Measurements from ENCODE around the gene ATP11C.
"Not testable (repeated sequence)": the region's sequence is repeated elsewhere in the genome, so short reads cannot be mapped to it uniquely, and the experiment has no call there.

Gene ATP11C

GRCh38 chrX:139932901-139933796 is at the start of gene ATP11C:
Gene ATP11C, minus strand, starts transcription at chrX:139933053. Its CDS starts 1,011 bp downstream, at chrX:139932042.
- DNase-seq (ENCODE audit: low read depth): peak; percentile 57

GRCh38 chrX:139974471-139974870 is 41.6 kb upstream of the ATP11C start:
- no peak for DNase-seq (ENCODE audit: low read depth)

GRCh38 chrX:139972629-139973624 is 40.1 kb upstream of the ATP11C start:
- DNase-seq (ENCODE audit: low read depth): no peak

GRCh38 chrX:139972113-139972512 is 39.3 kb upstream of the ATP11C start:
- no peak for DNase-seq (ENCODE audit: low read depth)

- no peak for DNase-seq (ENCODE audit: low read depth)
These were observed 38.5 kb upstream of the ATP11C start for GRCh38 chrX:139971394-139971749.

- no peak for DNase-seq (ENCODE audit: low read depth)
These were observed 36.4 kb upstream of the ATP11C start for GRCh38 chrX:139969286-139969685.

GRCh38 chrX:139967750-139968149 is 34.9 kb upstream of the ATP11C start:
- DNase-seq (ENCODE audit: low read depth): no peak

GRCh38 chrX:139967300-139967699 is 34.4 kb upstream of the ATP11C start:
- DNase-seq (ENCODE audit: low read depth): no peak

- DNase-seq (ENCODE audit: low read depth): not testable (repeated sequence)
These were observed 33.3 kb upstream of the ATP11C start for GRCh38 chrX:139966159-139966558.

- no peak for DNase-seq (ENCODE audit: low read depth)
These were observed 32.6 kb upstream of the ATP11C start, which contains the start of gene CXorf66 for GRCh38 chrX:139965421-139965820. Gene CXorf66, minus strand, starts transcription at chrX:139965521. Its CDS starts 25 bp downstream, at chrX:139965496.

GRCh38 chrX:139961091-139961490 is 28.2 kb upstream of the ATP11C start:
- DNase-seq (ENCODE audit: low read depth): not testable (repeated sequence)

GRCh38 chrX:139949703-139950102 is 16.9 kb upstream of the ATP11C start:
- DNase-seq (ENCODE audit: low read depth): no peak

- DNase-seq (ENCODE audit: low read depth): no peak
These were observed 12.2 kb upstream of the ATP11C start for GRCh38 chrX:139945075-139945474.

GRCh38 chrX:139936259-139936658 is 3.4 kb upstream of the ATP11C start:
- DNase-seq (ENCODE audit: low read depth): no peak

GRCh38 chrX:139933904-139934303 is 1.1 kb upstream of the ATP11C start:
- DNase-seq (ENCODE audit: low read depth): no peak

- DNase-seq (ENCODE audit: low read depth): peak; percentile 5
These were observed 566 bp downstream of the ATP11C start for GRCh38 chrX:139932073-139932900.

GRCh38 chrX:139931646-139932072 is 1.2 kb downstream of the ATP11C start:
- no peak for DNase-seq (ENCODE audit: low read depth)

GRCh38 chrX:139930916-139931645 is 1.8 kb downstream of the ATP11C start:
- DNase-seq (ENCODE audit: low read depth): no peak

- no peak for DNase-seq (ENCODE audit: low read depth)
These were observed 2.5 kb downstream of the ATP11C start for GRCh38 chrX:139930401-139930800.

- no peak for DNase-seq (ENCODE audit: low read depth)
These were observed 3.0 kb downstream of the ATP11C start for GRCh38 chrX:139929876-139930275.

GRCh38 chrX:139924696-139925095 is 8.2 kb downstream of the ATP11C start:
- DNase-seq (ENCODE audit: low read depth): no peak

Measured in CMK (cell line).